Endothelial cell of umbilical vein (primary cell): ENCODE measurements around the gene FBXO2. TPM values are rescaled to one million over a fixed set of nuclear protein-coding genes. Genes with fewer than 3 reads are reported as not detected.

Experiments used
- BruUV-seq: library from RNA; stranded (reverse); fragments of 400-500 nt; replicated peaks from 2 replicates; lab custom pipeline; 2021; lab: Mats Ljungman, UMichigan
- CTCF ChIA-PET: fragments of 300-600, 350-600 bp; sonication (Branson Sonifier 250); formaldehyde crosslinking; loops from one replicate; lab custom pipeline; 2021; ENCODE audit warnings: antibody characterized with exemption, inconsistent platforms; lab: Charles Lee
- POLR2A ChIA-PET: fragments of 300-600, 350-600 bp; sonication (Branson Sonifier 250); formaldehyde crosslinking; loops from one replicate; lab custom pipeline; 2021; ENCODE audit warnings: antibody characterized with exemption, inconsistent platforms; lab: Charles Lee
- DNase-seq: peaks from one replicate; pipeline ENCODE4 v3.0.0-alpha.2; 2011; ENCODE audit warnings: low read depth, low spot score
- FAIRE-seq: peaks from 2 replicates; lab custom pipeline; 2011; peaks lifted over from hg19 to GRCh38; lab: Jason Lieb, UNC
- H2AFZ ChIP-seq: 2 replicates; pipeline ENCODE4 v1.6.0; 2012; ENCODE audit warnings: low read depth, low read length, control low read depth, inconsistent platforms
- H3K27ac ChIP-seq: 2 replicates; pipeline ENCODE4 v1.5.1; 2011; ENCODE audit warnings: low read depth, mild to moderate bottlenecking, control low read depth, low read length, moderate library complexity; ENCODE audit not compliant: insufficient read depth
- H3K27me3 ChIP-seq, 2 experiments: 2 replicates each; pipeline versions ENCODE4 v1.6.0 to v1.6.1; 2011; ENCODE audit warnings: low read length in 2 of 2, mixed read lengths in 1 of 2; ENCODE audit not compliant: control insufficient read depth in 2 of 2, insufficient read depth in 2 of 2
- H3K36me3 ChIP-seq, 2 experiments: 2 replicates in 1 of 2; 3 replicates in 1 of 2; pipeline ENCODE4 v1.5.1; 2011; ENCODE audit warnings: low read length in 2 of 2, mild to moderate bottlenecking in 1 of 2, moderate library complexity in 1 of 2; ENCODE audit not compliant: control insufficient read depth in 2 of 2, insufficient read depth in 2 of 2; ENCODE audit errors: extremely low read depth in 1 of 2
- H3K4me1 ChIP-seq: 3 replicates; pipeline ENCODE4 v1.5.1; 2011; ENCODE audit warnings: mild to moderate bottlenecking, low read length; ENCODE audit not compliant: control insufficient read depth, insufficient read depth; ENCODE audit errors: extremely low read depth
- H3K4me2 ChIP-seq: 2 replicates; pipeline ENCODE4 v1.6.1; 2011; ENCODE audit warnings: low read length, control low read depth, mixed read lengths; ENCODE audit not compliant: insufficient read depth
- H3K4me3 ChIP-seq, 3 experiments: fragments of 200-600 bp in 1 of 3; sonication (generic), shearing (Covaris generic) in 1 of 3; replicated peaks in 1 of 3; 2 replicates each; pipeline ENCODE4 v1.5.1; 2011 to 2016; ENCODE audit warnings: control low read depth in 3 of 3, low read length in 3 of 3, mild to moderate bottlenecking in 2 of 3, inconsistent platforms in 1 of 3, low read depth in 1 of 3, moderate library complexity in 1 of 3; ENCODE audit not compliant: insufficient read depth in 1 of 3
- H3K79me2 ChIP-seq: 2 replicates; pipeline ENCODE4 v1.6.0; 2012; ENCODE audit warnings: low read length, inconsistent platforms; ENCODE audit not compliant: control insufficient read depth, insufficient read depth
- H3K9ac ChIP-seq: replicated peaks from 2 replicates; pipeline ENCODE3; 2011; ENCODE audit warnings: low read length, control low read depth; ENCODE audit not compliant: insufficient read depth; ENCODE audit errors: extremely low read depth
- H3K9me1 ChIP-seq: replicated peaks from 3 replicates; pipeline ENCODE4 v1.6.0; 2011; ENCODE audit warnings: mild to moderate bottlenecking, low read length; ENCODE audit not compliant: control insufficient read depth, insufficient read depth; ENCODE audit errors: extremely low read depth
- H3K9me3 ChIP-seq: replicated peaks from 2 replicates; pipeline ENCODE4 v1.5.1; 2012; ENCODE audit warnings: low read length, inconsistent platforms; ENCODE audit not compliant: control insufficient read depth, insufficient read depth
- H4K20me1 ChIP-seq: replicated peaks from 2 replicates; pipeline ENCODE3; 2011; ENCODE audit warnings: mild to moderate bottlenecking, low read length; ENCODE audit not compliant: control insufficient read depth, insufficient read depth; ENCODE audit errors: extremely low read depth
- CTCF ChIP-seq, 2 donors: IDR thresholded peaks; 1 replicate in 1 of 2; 2 replicates in 1 of 2; pipeline ENCODE4 v1.5.1; 2011; ENCODE audit warnings: low read length in 2 of 2, mild to moderate bottlenecking in 2 of 2, moderate library complexity in 2 of 2, control low read depth in 1 of 2, inconsistent platforms in 1 of 2, low read depth in 1 of 2; ENCODE audit not compliant: insufficient read depth in 1 of 2; ENCODE audit errors: extremely low read depth in 1 of 2
- EZH2 ChIP-seq: IDR thresholded peaks from 2 replicates; pipeline ENCODE4 v1.6.1; 2012; ENCODE audit warnings: borderline replicate concordance, low read depth, mild to moderate bottlenecking, moderate library complexity, low read length, inconsistent platforms; ENCODE audit not compliant: severe bottlenecking
- FOS ChIP-seq: IDR thresholded peaks from 2 replicates; pipeline ENCODE4 v1.6.1; 2011; ENCODE audit warnings: mild to moderate bottlenecking, low read length, moderate library complexity, borderline replicate concordance; ENCODE audit not compliant: insufficient read depth
- GATA2 ChIP-seq: IDR thresholded peaks from 2 replicates; pipeline ENCODE4 v1.7.0; 2011; ENCODE audit warnings: low read depth, mild to moderate bottlenecking, moderate library complexity, mixed read lengths, low read length; ENCODE audit not compliant: insufficient read length, insufficient read depth
- JUN ChIP-seq: IDR thresholded peaks from 2 replicates; pipeline ENCODE4 v1.6.1; 2011; ENCODE audit warnings: borderline replicate concordance, low read depth; ENCODE audit not compliant: insufficient read length, insufficient read depth
- MAX ChIP-seq: IDR thresholded peaks from 2 replicates; pipeline ENCODE4 v1.6.1; 2011; ENCODE audit not compliant: insufficient read depth, insufficient read length
- MYC ChIP-seq: IDR thresholded peaks from one replicate; pipeline ENCODE4 v1.6.1; 2011; ENCODE audit warnings: mild to moderate bottlenecking, low read depth, low read length
- POLR2A ChIP-seq: IDR thresholded peaks from 2 replicates; pipeline ENCODE4 v1.6.1; 2012; ENCODE audit warnings: low read depth, mild to moderate bottlenecking, control low read depth, low read length
- POLR2AphosphoS5 ChIP-seq: IDR thresholded peaks from 2 replicates; pipeline ENCODE4 v1.6.1; 2012; ENCODE audit warnings: low read depth, mild to moderate bottlenecking, control low read depth, low read length, moderate library complexity; ENCODE audit not compliant: insufficient read depth
- dilution Hi-C: fragments of 300-500 bp; cut with MboI; formaldehyde crosslinking; loops from one replicate; pipeline ENCODE4 v1.15.0; 2019; ENCODE audit warnings: low sequenced_read_pairs; ENCODE audit not compliant: extremely low pct_ligation_motif_present
- intact Hi-C: fragments of 100-400 bp; cut with micrococcal nuclease; formaldehyde crosslinking; loops from one replicate; pipeline ENCODE4 v1.10.0; 2022
- polyA plus RNA-seq, 4 experiments: library from polyadenylated mRNA; depleted of rRNA in 3 of 4; stranded (reverse) in 3 of 4; unstranded in 1 of 4; fragments of >200 nt; gene quantifications; 2 replicates each; pipeline versions ENCODE4 v1.2.1 to v1.2.3, GENCODE V29; 2011 to 2012; ENCODE audit warnings: missing spikeins in 1 of 4
- total RNA-seq: library from RNA; stranded (reverse); gene quantifications from 2 replicates; pipeline ENCODE4 v1.2.3, GENCODE V29; 2021

FBXO2 gene
- total and polyA plus RNA-seq, 2 donors (not counting 3 experiments of a cell fraction or from before 2014, with no cell fraction given) = 0.42 to 0.91 TPM

GRCh38 chr1:11634365-11635192 is 19.6 kb downstream of the FBXO2 start:
- CTCF ChIA-PET = interaction anchor here (1.0 to 3.5 kb wide), 4 partner anchors 10 to 597 kb away, joined by 3 to 19 read pairs (median 4); no protein-coding TSS in a partner anchor
- Histone ChIP-seq H3K36me3 (no peaks in the 10 kb centered on the region), H3K4me3 (no peak overlapping the region), H3K4me2 (no peak overlapping the region), H3K27me3 (no peaks in the 10 kb centered on the region), H3K9me1 (no peaks in the 10 kb centered on the region), H4K20me1 (no peaks in the 10 kb centered on the region), H2AFZ (no peak overlapping the region), H3K79me2 (no peaks in the 10 kb centered on the region), H3K4me1 (no peaks in the 10 kb centered on the region), H3K9ac (no peak overlapping the region), H3K27ac (no peak overlapping the region), H3K9me3 (no peaks in the 10 kb centered on the region)
- no peak for DNase-seq
- no peak for FAIRE-seq
- POLR2A ChIA-PET = no interaction called here
- intact Hi-C loops (loop anchor here (5.0 kb wide), 1 partner anchor 82 kb away; no protein-coding TSS in a partner anchor), dilution Hi-C loops (no loop called here)
- no peak for TF ChIP-seq GATA2
- no peak for TF ChIP-seq FOS
- no peak for TF ChIP-seq CTCF (IDR thresholded peaks at IDR 0.05; ENCODE audit: extremely low read depth in 1 of 2, insufficient read depth in 1 of 2, low read depth in 1 of 2, low read length in 2 of 2)
- TF ChIP-seq MYC = no peak
- no peak for TF ChIP-seq JUN
- no peak for TF ChIP-seq POLR2A
- TF ChIP-seq EZH2 = no peak
- no peak for TF ChIP-seq MAX
- TF ChIP-seq POLR2AphosphoS5 = no peak
- no TSS peak for BruUV-seq
